Mesenchymal stem cell (in vitro differentiated cells and primary cell): ENCODE measurements around the gene STK4.
A peak's percentile ranks its signal among the peaks of the same experiment; 100 is the strongest.

ENCODE experiments used
- DNase-seq: peaks from one replicate; pipeline ENCODE4 v3.0.0-alpha.2; 2013
- H2AFZ ChIP-seq: one replicate; pipeline ENCODE4 v1.6.1; 2013; ENCODE audit warnings: low read depth, mild to moderate bottlenecking, control low read depth, inconsistent platforms, low read length, moderate library complexity
- H2AK5ac ChIP-seq: 2 replicates; pipeline ENCODE4 v1.6.1; 2013; ENCODE audit warnings: low read length, moderate library complexity, mild to moderate bottlenecking, inconsistent platforms; ENCODE audit not compliant: severe bottlenecking
- H2BK120ac ChIP-seq: one replicate; pipeline ENCODE4 v1.6.1; 2013; ENCODE audit warnings: low read depth, mild to moderate bottlenecking, inconsistent platforms, low read length, moderate library complexity
- H2BK12ac ChIP-seq, 2 experiments: one replicate each; pipeline ENCODE4 v1.6.1; 2013; ENCODE audit warnings: inconsistent platforms in 2 of 2, low read length in 2 of 2, mild to moderate bottlenecking in 2 of 2, moderate library complexity in 2 of 2, control low read depth in 1 of 2
- H2BK15ac ChIP-seq: one replicate; pipeline ENCODE4 v1.6.1; 2013; ENCODE audit warnings: mild to moderate bottlenecking, low read depth, inconsistent platforms; ENCODE audit not compliant: poor library complexity, severe bottlenecking
- H2BK5ac ChIP-seq: 2 replicates; pipeline ENCODE4 v1.6.1; 2013; ENCODE audit warnings: low read depth, mild to moderate bottlenecking, low read length, control low read depth, inconsistent platforms; ENCODE audit not compliant: poor library complexity, severe bottlenecking
- H3K14ac ChIP-seq, 2 experiments: one replicate each; pipeline ENCODE4 v1.6.1; 2013; ENCODE audit warnings: inconsistent platforms in 2 of 2, low read length in 2 of 2, control low read depth in 1 of 2, mild to moderate bottlenecking in 1 of 2, moderate library complexity in 1 of 2
- H3K18ac ChIP-seq, 2 experiments: one replicate each; pipeline ENCODE4 v1.6.1; 2013; ENCODE audit warnings: inconsistent platforms in 2 of 2, low read length in 2 of 2, control low read depth in 1 of 2, low read depth in 1 of 2, mild to moderate bottlenecking in 1 of 2
- H3K23ac ChIP-seq, 2 experiments: one replicate each; pipeline ENCODE4 v1.6.1; 2013; ENCODE audit warnings: inconsistent platforms in 2 of 2, low read length in 2 of 2, mild to moderate bottlenecking in 2 of 2, moderate library complexity in 2 of 2, control low read depth in 1 of 2
- H3K27ac ChIP-seq: 2 replicates; pipeline ENCODE4 v1.5.1; 2013; ENCODE audit warnings: mild to moderate bottlenecking, moderate library complexity, low read length, control low read depth, inconsistent platforms; ENCODE audit not compliant: poor library complexity, severe bottlenecking
- H3K27me3 ChIP-seq, 2 experiments: 2 replicates each; pipeline versions ENCODE4 v1.6.1 to v1.7.0; 2013; ENCODE audit warnings: low read length in 2 of 2, mild to moderate bottlenecking in 2 of 2, moderate library complexity in 2 of 2, control low read depth in 1 of 2, inconsistent platforms in 1 of 2; ENCODE audit not compliant: control insufficient read depth in 1 of 2, insufficient read depth in 1 of 2
- H3K36me3 ChIP-seq, 2 experiments: 2 replicates each; pipeline versions ENCODE4 v1.6.1 to v1.7.0; 2013; ENCODE audit warnings: low read length in 2 of 2, control low read depth in 1 of 2, inconsistent platforms in 1 of 2, low read depth in 1 of 2, mild to moderate bottlenecking in 1 of 2; ENCODE audit not compliant: insufficient read depth in 2 of 2, control insufficient read depth in 1 of 2
- H3K4ac ChIP-seq, 2 experiments: one replicate each; pipeline ENCODE4 v1.6.1; 2013; ENCODE audit warnings: inconsistent platforms in 2 of 2, low read length in 2 of 2, mild to moderate bottlenecking in 2 of 2, moderate library complexity in 2 of 2, control low read depth in 1 of 2, low read depth in 1 of 2
- H3K4me1 ChIP-seq: 2 replicates; pipeline ENCODE4 v1.6.1; 2013; ENCODE audit warnings: low read depth, low read length, control low read depth; ENCODE audit not compliant: control insufficient read depth, insufficient read depth
- H3K4me2 ChIP-seq: 2 replicates; pipeline ENCODE4 v1.6.1; 2013; ENCODE audit warnings: low read length, mild to moderate bottlenecking, inconsistent platforms; ENCODE audit not compliant: poor library complexity, severe bottlenecking
- H3K4me3 ChIP-seq, 2 experiments: 2 replicates each; pipeline versions ENCODE4 v1.5.1 to v1.7.0; 2013; ENCODE audit warnings: low read length in 2 of 2, mild to moderate bottlenecking in 2 of 2, control low read depth in 1 of 2, low read depth in 1 of 2; ENCODE audit not compliant: insufficient read depth in 1 of 2
- H3K79me1 ChIP-seq: replicated peaks from 2 replicates; pipeline ENCODE4 v1.6.1; 2013; ENCODE audit warnings: mild to moderate bottlenecking, control low read depth, low read length, inconsistent platforms; ENCODE audit not compliant: poor library complexity, severe bottlenecking
- H3K9ac ChIP-seq: 2 replicates; pipeline ENCODE4 v1.7.0; 2013; ENCODE audit warnings: mild to moderate bottlenecking, low read length, moderate library complexity
- H3K9me3 ChIP-seq: 2 replicates; pipeline ENCODE4 v1.7.0; 2013; ENCODE audit warnings: mild to moderate bottlenecking, low read length; ENCODE audit not compliant: control insufficient read depth
- H4K8ac ChIP-seq: one replicate; pipeline ENCODE4 v1.6.1; 2013; ENCODE audit warnings: inconsistent platforms, mild to moderate bottlenecking, low read length, moderate library complexity
- H4K91ac ChIP-seq: one replicate; pipeline ENCODE4 v1.6.1; 2013; ENCODE audit warnings: mild to moderate bottlenecking, low read length, inconsistent platforms
- WGBS: methylation state at CpG from one replicate; pipeline ENCODE4 v1.1.7; 2013; ENCODE audit warnings: mixed read lengths; 5-methylcytosine and 5-hydroxymethylcytosine counted together

Gene STK4

GRCh38 chr20:45032276-45032675 lies 66.0 kb downstream of the STK4 start:
- Histone ChIP-seq H3K4ac (no peak overlapping the region), H3K9me3 (no peaks in the 10 kb centered on the region), H3K4me1 (peaks cover 3% of the 10 kb centered on the region), H3K4me2 (no peak overlapping the region), H3K27me3 (no peaks in the 10 kb centered on the region), H3K4me3 (no peak overlapping the region), H2BK12ac (no peak overlapping the region), H4K8ac (no peak overlapping the region), H3K18ac (no peak overlapping the region), H3K9ac (no peak overlapping the region), H3K79me1 (peaks cover 9% of the 10 kb centered on the region), H2AFZ (no peak overlapping the region), H3K27ac (no peak overlapping the region), H2BK120ac (no peak overlapping the region), H2BK5ac (no peak overlapping the region), H2AK5ac (no peak overlapping the region), H3K36me3 (peaks cover 0 to 7% of the 10 kb centered on the region in 2 experiments), H3K23ac (no peak overlapping the region), H4K91ac (no peak overlapping the region), H2BK15ac (no peak overlapping the region), H3K14ac (no peak overlapping the region)
- DNase-seq: no peak
- WGBS: no CpG with 5 or more reads among the region's 2 CpGs

- 100% methylated on average over 1 of the region's 3 CpGs for WGBS
- no peak overlapping the region for H3K23ac ChIP-seq
- H3K9me3 ChIP-seq: no peaks in the 10 kb centered on the region
- H3K4ac ChIP-seq: no peak overlapping the region
- no peak for DNase-seq
- no peak overlapping the region for H2BK15ac ChIP-seq
- H2BK12ac ChIP-seq: no peak overlapping the region
- H3K4me2 ChIP-seq: no peak overlapping the region
- H3K79me1 ChIP-seq: peaks cover 8% of the 10 kb centered on the region
- H2AK5ac ChIP-seq: no peak overlapping the region
- H3K27ac ChIP-seq: no peak overlapping the region
- no peak overlapping the region for H2AFZ ChIP-seq
- H3K9ac ChIP-seq: no peak overlapping the region
- H2BK5ac ChIP-seq: no peak overlapping the region
- H4K91ac ChIP-seq: no peak overlapping the region
- H3K4me1 ChIP-seq: peaks cover 3% of the 10 kb centered on the region
- no peak overlapping the region for H3K4me3 ChIP-seq
- no peaks in the 10 kb centered on the region for H3K27me3 ChIP-seq
- no peak overlapping the region for H4K8ac ChIP-seq
- no peak overlapping the region for H3K14ac ChIP-seq
- H2BK120ac ChIP-seq: no peak overlapping the region
- H3K36me3 ChIP-seq: peaks cover 0 to 4% of the 10 kb centered on the region in 2 experiments
- no peak overlapping the region for H3K18ac ChIP-seq
These were observed 66.5 kb downstream of the STK4 start for GRCh38 chr20:45032781-45033180.

- 100% methylated on average over 1 of the region's 1 CpG for WGBS
- H2BK12ac ChIP-seq: no peak overlapping the region
These were observed 68.1 kb downstream of the STK4 start for GRCh38 chr20:45034436-45034835.

DNA sequence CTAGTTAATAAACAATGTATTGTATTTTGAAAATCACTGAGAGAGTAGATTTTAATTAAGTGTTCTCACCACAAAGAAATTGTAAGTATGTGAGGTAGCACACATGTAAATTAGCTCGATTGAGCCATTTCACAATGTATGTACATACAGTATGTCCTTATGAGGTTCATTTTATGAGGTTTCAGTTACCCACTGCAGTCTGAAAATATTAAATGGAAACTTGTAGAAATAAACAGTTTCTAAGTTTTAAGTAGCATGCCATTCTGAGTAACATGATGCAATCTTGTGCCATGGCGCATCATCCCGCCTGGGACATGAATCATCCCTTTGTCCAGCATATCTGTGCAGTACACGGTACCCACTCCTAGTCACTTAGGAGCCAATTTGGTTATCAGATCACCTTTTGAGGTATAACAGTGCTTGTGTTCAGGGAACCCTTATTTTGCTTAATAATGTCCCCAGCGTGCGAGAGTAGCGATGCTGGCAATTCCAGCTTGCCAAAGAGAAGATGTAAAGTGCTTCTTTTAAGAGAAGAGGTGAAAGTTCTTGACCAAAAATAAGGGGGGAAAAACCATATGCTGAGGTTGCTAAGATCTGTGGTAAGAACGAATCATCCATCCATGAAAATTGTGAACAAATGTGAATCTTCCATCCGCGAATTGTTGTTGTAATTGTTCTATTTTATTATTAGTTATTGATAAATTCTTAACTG lies 69.9 kb downstream of the STK4 start:
- Histone ChIP-seq H3K23ac (no peak overlapping the region), H2BK120ac (no peak overlapping the region), H3K4me3 (no peak overlapping the region), H3K36me3 (no peaks in the 10 kb centered on the region), H2BK15ac (no peak overlapping the region), H3K4me2 (no peak overlapping the region), H3K9ac (no peak overlapping the region), H4K91ac (no peak overlapping the region), H2BK12ac (peak overlapping the region in 1 of 2 experiments; percentile 83), H4K8ac (no peak overlapping the region), H3K9me3 (no peaks in the 10 kb centered on the region), H3K79me1 (peaks cover 4% of the 10 kb centered on the region), H3K4me1 (peaks cover 3% of the 10 kb centered on the region), H3K27me3 (no peaks in the 10 kb centered on the region), H3K18ac (peak overlapping the region in 1 of 2 experiments; percentile 66), H3K27ac (peak overlapping the region; percentile 4), H2BK5ac (no peak overlapping the region), H2AK5ac (no peak overlapping the region), H3K14ac (peak overlapping the region in 1 of 2 experiments; percentile 75), H3K4ac (no peak overlapping the region), H2AFZ (no peak overlapping the region)
- peak; percentile 75 for DNase-seq
- 71% methylated on average over 7 of the region's 10 CpGs for WGBS

More at GRCh38 chr20:45034436-45034835, 68.1 kb downstream of the STK4 start:
- Histone ChIP-seq H2AFZ (no peak overlapping the region), H2BK120ac (no peak overlapping the region), H3K36me3 (no peaks in the 10 kb centered on the region), H2BK5ac (no peak overlapping the region), H2BK15ac (no peak overlapping the region), H3K4me2 (no peak overlapping the region), H3K27ac (no peak overlapping the region), H3K18ac (no peak overlapping the region), H3K9ac (no peak overlapping the region), H3K4me1 (peaks cover 3% of the 10 kb centered on the region), H3K4me3 (no peak overlapping the region), H3K9me3 (no peaks in the 10 kb centered on the region), H3K79me1 (peaks cover 4% of the 10 kb centered on the region), H2AK5ac (no peak overlapping the region), H4K8ac (no peak overlapping the region), H3K14ac (no peak overlapping the region), H3K4ac (no peak overlapping the region), H3K23ac (no peak overlapping the region), H4K91ac (no peak overlapping the region), H3K27me3 (no peaks in the 10 kb centered on the region)
- DNase-seq: no peak
